NCI-H2107 (cell line): Measurements from ENCODE around the gene THSD4.
A peak's percentile ranks its signal among the peaks of the same experiment; 100 is the strongest.

Source experiments
- DNase-seq: peaks from one replicate; lab custom pipeline; 2025; lab: John Stamatoyannopoulos, UW

The THSD4 gene

GRCh38 chr15:71455107-71455506 is 339.8 kb downstream of the THSD4 start:
- peak; percentile 46 for DNase-seq

GRCh38 chr15:71455878-71456277 is 340.6 kb downstream of the THSD4 start:
- DNase-seq, result no peak

GRCh38 chr15:71456362-71456761 is 341.1 kb downstream of the THSD4 start:
- no peak for DNase-seq

- no peak for DNase-seq
Observed at GRCh38 chr15:71456811-71457210, 341.5 kb downstream of the THSD4 start.

GRCh38 chr15:71458089-71458660 is 342.9 kb downstream of the THSD4 start:
- DNase-seq, result no peak

GRCh38 chr15:71461748-71462147 is 346.5 kb downstream of the THSD4 start:
- DNase-seq, result no peak

GRCh38 chr15:71462638-71463037 is 347.4 kb downstream of the THSD4 start:
- no peak for DNase-seq

GRCh38 chr15:71463156-71463665 is 347.9 kb downstream of the THSD4 start:
- no peak for DNase-seq

- DNase-seq, result no peak
Observed at GRCh38 chr15:71465131-71465955, 350.1 kb downstream of the THSD4 start.

GRCh38 chr15:71468715-71469114 is 353.4 kb downstream of the THSD4 start:
- DNase-seq, result no peak

- DNase-seq, result no peak
Observed at GRCh38 chr15:71469413-71469812, 354.1 kb downstream of the THSD4 start.

GRCh38 chr15:71471347-71471746 is 356.1 kb downstream of the THSD4 start:
- DNase-seq, result no peak

- no peak for DNase-seq
Observed at GRCh38 chr15:71472566-71472965, 357.3 kb downstream of the THSD4 start.

GRCh38 chr15:71473751-71474150 is 358.5 kb downstream of the THSD4 start:
- DNase-seq, result no peak

GRCh38 chr15:71476823-71477222 is 361.6 kb downstream of the THSD4 start:
- DNase-seq, result no peak

GRCh38 chr15:71480556-71480955 is 365.3 kb downstream of the THSD4 start:
- DNase-seq, result no peak

- DNase-seq, result no peak
Observed at GRCh38 chr15:71484080-71484479, 368.8 kb downstream of the THSD4 start.

- DNase-seq, result no peak
Observed at GRCh38 chr15:71485094-71485693, 369.9 kb downstream of the THSD4 start.

- no peak for DNase-seq
Observed at GRCh38 chr15:71489570-71489969, 374.3 kb downstream of the THSD4 start.

- DNase-seq, result no peak
Observed at GRCh38 chr15:71493526-71493925, 378.3 kb downstream of the THSD4 start.

GRCh38 chr15:71494563-71495397 is 379.5 kb downstream of the THSD4 start:
- no peak for DNase-seq

GRCh38 chr15:71495398-71495780 is 380.1 kb downstream of the THSD4 start:
- DNase-seq, result no peak
